Measurements from ENCODE around the gene ST6GAL1.
A peak's percentile ranks its signal among the peaks of the same experiment; 100 is the strongest.

Gene ST6GAL1

DNA sequence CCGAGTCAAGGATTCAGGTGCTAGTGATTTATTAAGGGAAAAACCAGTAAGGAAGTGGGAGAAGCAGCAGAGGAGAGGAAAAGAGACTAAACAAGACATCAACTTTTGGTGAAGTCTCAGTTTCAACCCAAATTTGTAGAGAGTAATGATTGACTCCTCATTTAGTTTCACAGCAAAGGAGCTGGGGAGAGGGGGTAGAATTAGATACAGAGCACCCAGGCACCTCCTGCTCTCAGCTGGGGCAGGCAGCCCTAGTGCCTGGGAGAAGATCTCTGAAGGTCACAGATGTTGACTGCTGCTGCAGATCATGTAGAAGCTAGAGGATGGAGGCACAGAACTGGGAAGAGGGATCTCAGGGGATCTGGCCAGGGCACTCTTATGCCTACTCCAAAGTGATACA is 179.8 kb downstream of the ST6GAL1 start:
- Mint-ChIP-seq H3K9me3 (no peaks in the 10 kb centered on the region), H3K36me3 (no peaks in the 10 kb centered on the region), H3K4me3 (no peak overlapping the region), H3K27ac (no peak overlapping the region), H3K4me1 (peaks cover 16% of the 10 kb centered on the region), H3K27me3 (no peaks in the 10 kb centered on the region)
- ATAC-seq (ENCODE audit: low read depth) (no peak), DNase-seq (ENCODE audit: low spot score in 2 of 2) (no peak)

DNA sequence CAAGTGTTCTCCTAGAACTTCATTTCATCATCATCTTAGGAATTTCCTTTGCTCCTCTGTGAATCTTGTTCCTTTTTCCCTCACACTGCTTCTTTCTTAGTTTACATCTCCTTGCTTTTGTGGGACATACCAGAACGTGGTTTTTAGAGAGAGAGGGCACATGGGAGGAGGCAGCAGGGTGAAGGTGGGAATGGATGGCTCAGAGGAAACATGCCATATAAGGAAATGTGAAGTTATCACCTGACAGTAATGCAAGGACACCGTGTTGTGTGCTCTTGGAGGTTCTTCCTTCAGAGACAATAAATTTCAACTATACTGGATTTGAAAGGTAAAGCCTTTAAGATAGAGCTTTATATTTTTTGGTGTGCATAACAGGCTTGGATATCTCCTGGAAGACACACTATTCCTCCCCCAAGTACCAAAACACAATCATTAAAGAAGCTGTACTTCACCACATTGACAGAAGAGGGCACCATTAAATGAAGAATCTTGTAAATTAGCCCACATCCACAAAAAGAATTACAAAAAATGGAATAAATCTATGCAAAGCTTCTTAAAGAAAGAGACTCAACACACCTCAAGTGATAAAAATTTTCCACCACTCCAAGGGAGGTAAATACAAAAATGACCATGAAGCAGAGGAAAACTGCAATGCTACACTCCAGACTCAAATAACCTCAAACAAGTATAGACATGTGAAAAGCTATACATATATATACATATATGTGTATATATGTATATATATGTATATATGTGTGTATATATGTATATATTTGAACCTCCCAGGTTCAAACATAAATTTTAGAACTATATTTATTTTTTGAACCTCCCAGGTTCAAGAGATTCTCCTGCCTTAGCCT is 182.8 kb downstream of the ST6GAL1 start:
- Mint-ChIP-seq H3K4me1 (peaks cover 13% of the 10 kb centered on the region), H3K36me3 (peaks cover 2% of the 10 kb centered on the region), H3K27ac (no peak overlapping the region), H3K27me3 (no peaks in the 10 kb centered on the region), H3K9me3 (no peaks in the 10 kb centered on the region), H3K4me3 (no peak overlapping the region)
- DNase-seq (ENCODE audit: low spot score in 2 of 2) (peak in 1 of 2 donors; percentile 41), ATAC-seq (ENCODE audit: low read depth) (peak; percentile 29)

DNA sequence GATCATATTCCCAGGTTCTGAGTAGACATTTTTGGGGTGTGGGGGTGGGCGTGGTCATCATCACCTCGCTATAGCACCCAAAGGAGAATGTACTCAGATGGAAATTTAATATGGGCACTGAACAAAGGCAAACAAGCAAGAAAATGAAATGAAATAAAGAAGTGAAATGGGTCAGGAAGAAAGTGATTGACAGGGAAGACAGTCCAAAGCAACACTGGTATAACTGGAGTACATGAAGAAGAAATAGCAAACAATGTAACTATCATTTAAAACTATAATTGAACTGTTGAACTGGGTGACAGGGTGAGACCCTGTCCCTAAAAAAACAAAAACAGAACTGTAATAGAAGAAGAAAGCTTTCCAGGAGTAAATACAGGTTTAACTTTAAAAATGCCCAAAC is 184.2 kb downstream of the ST6GAL1 start:
- DNase-seq (ENCODE audit: low spot score in 2 of 2) = no peak
- H3K36me3 Mint-ChIP-seq = peaks cover 2% of the 10 kb centered on the region
- H3K27ac Mint-ChIP-seq = no peak overlapping the region
- no peaks in the 10 kb centered on the region for H3K9me3 Mint-ChIP-seq
- peaks cover 13% of the 10 kb centered on the region for H3K4me1 Mint-ChIP-seq
- no peak for ATAC-seq (ENCODE audit: low read depth)
- no peak overlapping the region for H3K4me3 Mint-ChIP-seq
- H3K27me3 Mint-ChIP-seq = no peaks in the 10 kb centered on the region

DNA sequence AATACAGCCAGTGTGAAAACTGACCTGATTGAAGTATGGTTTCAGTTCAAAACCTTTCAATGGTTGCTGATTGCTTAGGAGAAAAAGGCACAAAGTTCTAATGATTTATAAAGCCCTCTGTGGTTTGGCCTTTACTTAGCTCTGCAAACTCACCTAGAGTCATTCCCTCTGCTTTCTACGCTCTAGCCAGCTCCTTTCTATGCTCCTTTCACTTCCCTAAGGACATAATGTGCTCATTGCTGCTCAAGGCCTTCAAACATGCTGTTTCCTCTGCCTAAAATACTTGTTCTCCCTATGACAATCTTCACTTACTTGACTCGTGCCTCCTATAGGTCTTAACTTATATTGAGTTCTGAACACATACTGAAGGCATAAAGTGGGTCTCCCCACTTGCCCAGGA is 190.0 kb downstream of the ST6GAL1 start:
- Mint-ChIP-seq H3K4me3 (no peak overlapping the region), H3K27me3 (no peaks in the 10 kb centered on the region), H3K27ac (no peak overlapping the region), H3K9me3 (no peaks in the 10 kb centered on the region), H3K36me3 (peaks cover 4% of the 10 kb centered on the region), H3K4me1 (peaks cover 12% of the 10 kb centered on the region)
- DNase-seq (ENCODE audit: low spot score in 2 of 2) (no peak), ATAC-seq (ENCODE audit: low read depth) (no peak)

DNA sequence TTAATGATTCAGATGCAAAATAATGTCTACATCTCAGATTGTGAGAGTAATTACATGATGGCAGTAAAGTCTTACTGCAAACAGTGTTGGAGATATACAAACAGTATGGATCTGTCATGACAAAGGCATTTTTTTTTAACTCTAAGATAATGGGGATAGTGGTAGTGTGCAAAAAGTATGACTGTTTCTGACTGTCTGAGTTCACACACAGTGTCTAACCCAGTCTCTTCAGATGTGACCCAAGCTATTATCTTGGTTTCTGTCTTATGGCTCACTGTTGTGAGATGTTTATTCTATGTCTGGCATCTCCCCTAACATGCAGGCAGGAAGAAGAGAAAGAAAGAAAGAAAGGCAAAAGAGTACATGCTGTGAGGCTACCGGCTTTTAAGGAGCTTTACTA is 191.9 kb downstream of the ST6GAL1 start:
- no peak overlapping the region for H3K4me3 Mint-ChIP-seq
- peaks cover 4% of the 10 kb centered on the region for H3K36me3 Mint-ChIP-seq

DNA sequence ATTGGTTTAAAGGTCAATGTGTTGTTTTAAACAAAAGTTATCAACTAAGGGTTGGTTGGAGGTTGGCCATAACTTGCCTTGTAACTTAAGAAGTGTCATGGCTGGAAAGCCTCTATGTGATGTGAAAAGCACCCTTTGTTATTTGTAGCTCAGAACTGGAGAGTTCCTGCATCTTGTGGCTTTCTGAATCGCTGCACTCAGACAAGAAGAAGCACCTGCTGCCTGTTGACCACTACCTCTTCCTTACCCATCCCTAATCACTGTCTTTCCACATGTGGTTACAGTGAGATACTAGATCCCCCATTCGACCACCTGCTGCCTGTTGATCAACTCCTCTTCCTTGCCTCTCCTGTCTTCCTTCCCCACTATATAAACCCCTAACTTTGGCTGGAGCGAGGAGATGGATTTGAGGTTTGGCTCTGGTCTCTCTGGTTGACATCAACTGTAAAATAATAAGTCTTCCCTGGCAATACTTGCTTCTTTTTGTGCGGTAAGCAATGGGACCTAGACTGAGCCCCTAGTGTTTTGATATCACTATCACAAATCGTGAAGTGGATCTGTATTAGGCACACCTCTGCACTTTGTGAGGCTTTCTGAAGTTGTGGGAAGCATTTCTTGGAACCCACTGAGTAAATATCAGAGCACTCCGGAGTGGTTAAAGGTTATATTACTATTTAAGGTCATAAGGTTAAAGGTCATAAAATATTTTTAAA is 195.1 kb downstream of the ST6GAL1 start:
- Mint-ChIP-seq H3K27ac (peak overlapping the region; percentile 70), H3K27me3 (no peaks in the 10 kb centered on the region), H3K4me1 (peaks cover 19% of the 10 kb centered on the region), H3K9me3 (peaks cover 2% of the 10 kb centered on the region), H3K36me3 (peaks cover 5% of the 10 kb centered on the region), H3K4me3 (peak overlapping the region; percentile 28)
- DNase-seq (ENCODE audit: low spot score in 2 of 2) = peak in 1 of 2 donors; percentile 20
- ATAC-seq (ENCODE audit: low read depth) = peak; percentile 96

More for the DNA sequence above, 191.9 kb downstream of the ST6GAL1 start:
- Mint-ChIP-seq H3K4me1 (peaks cover 13% of the 10 kb centered on the region), H3K27ac (no peak overlapping the region), H3K9me3 (no peaks in the 10 kb centered on the region), H3K27me3 (no peaks in the 10 kb centered on the region)
- no peak for DNase-seq (ENCODE audit: low spot score in 2 of 2)
- no peak for ATAC-seq (ENCODE audit: low read depth)

All from memory B cell (primary cell).